ENCODE measurements around the gene PRKCH. TPM values are rescaled to one million over a fixed set of nuclear protein-coding genes. Genes with fewer than 3 reads are reported as not detected.

The PRKCH gene
- total RNA-seq, 4 donors from 2014 or later = 34.5 to 51.3 (median 45.0) TPM

DNA sequence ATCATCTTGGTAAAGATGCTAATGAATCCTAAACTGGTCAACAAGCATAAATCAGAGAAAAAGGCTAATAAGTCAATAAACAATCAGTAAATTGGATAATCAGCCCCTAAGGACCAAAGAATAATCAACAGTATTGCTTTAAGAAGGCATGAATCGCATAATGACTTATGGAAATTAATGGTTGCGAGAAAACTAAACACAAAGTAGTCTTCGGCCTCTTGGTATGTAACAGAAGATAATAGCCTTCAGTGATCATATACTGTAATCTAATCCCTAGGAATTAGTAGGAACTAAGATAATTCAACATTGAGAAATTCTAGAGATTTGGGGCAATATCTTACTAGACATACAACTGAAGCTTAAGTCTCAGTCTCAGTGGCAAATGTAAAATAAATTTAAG is 122.1 kb downstream of the PRKCH start:
- no peak for DNase-seq
- 72 to 74% methylated on average over 3 of the region's 3 CpGs for WGBS, 2 donors
- TF ChIP-seq POLR2A (IDR thresholded peaks at IDR 0.05) = no peak
- TF ChIP-seq, protein P1, sequence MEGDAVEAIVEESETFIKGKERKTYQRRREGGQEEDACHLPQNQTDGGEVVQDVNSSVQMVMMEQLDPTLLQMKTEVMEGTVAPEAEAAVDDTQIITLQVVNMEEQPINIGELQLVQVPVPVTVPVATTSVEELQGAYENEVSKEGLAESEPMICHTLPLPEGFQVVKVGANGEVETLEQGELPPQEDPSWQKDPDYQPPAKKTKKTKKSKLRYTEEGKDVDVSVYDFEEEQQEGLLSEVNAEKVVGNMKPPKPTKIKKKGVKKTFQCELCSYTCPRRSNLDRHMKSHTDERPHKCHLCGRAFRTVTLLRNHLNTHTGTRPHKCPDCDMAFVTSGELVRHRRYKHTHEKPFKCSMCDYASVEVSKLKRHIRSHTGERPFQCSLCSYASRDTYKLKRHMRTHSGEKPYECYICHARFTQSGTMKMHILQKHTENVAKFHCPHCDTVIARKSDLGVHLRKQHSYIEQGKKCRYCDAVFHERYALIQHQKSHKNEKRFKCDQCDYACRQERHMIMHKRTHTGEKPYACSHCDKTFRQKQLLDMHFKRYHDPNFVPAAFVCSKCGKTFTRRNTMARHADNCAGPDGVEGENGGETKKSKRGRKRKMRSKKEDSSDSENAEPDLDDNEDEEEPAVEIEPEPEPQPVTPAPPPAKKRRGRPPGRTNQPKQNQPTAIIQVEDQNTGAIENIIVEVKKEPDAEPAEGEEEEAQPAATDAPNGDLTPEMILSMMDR (IDR thresholded peaks at IDR 0.05) = no peak
- intact Hi-C loops (cut with DNase I) = no loop called here
- H3K4me1 ChIP-seq = peaks cover 13 to 39% (median 19%) of the 10 kb centered on the region in 3 donors
- no peaks in the 10 kb centered on the region for H3K27me3 ChIP-seq
- H3K4me3 ChIP-seq = no peak overlapping the region
- H3K9me3 ChIP-seq = no peaks in the 10 kb centered on the region
- H3K27ac ChIP-seq = no peak overlapping the region
- H3K36me3 ChIP-seq = peaks cover 0 to 18% (median 0%) of the 10 kb centered on the region in 3 donors

DNA sequence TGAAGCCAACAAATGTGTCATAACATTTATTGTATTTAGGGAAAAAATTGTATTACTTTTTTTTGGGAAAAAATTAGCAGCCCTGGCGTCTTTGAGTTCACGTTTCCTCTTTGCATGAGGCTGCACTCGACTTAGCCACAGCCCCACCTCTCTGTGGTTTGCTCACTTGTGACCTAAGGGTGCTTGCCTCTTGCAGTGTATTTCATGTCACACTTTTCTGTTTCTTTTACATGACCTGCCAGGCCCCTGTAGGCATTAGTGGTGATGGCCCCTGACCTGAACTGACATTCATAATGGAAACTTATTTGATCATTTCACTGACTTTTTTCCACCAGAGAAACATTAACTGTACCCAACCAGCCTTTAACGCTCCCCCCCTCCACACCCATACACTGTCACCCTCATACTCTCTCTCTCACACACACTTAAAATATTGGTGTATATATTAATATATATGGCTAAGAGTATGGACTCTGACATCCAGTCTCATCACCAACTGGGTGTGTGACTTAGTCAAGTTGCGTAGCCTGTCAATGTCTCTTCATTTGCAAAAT is 122.9 kb downstream of the PRKCH start:
- TF ChIP-seq, protein P1 (IDR thresholded peaks at IDR 0.05) = no peak
- TF ChIP-seq POLR2A (IDR thresholded peaks at IDR 0.05) = no peak
- Histone ChIP-seq H3K36me3 (peaks cover 0 to 19% (median 0%) of the 10 kb centered on the region in 3 donors), H3K4me1 (peaks cover 7 to 31% (median 11%) of the 10 kb centered on the region in 3 donors), H3K27me3 (no peaks in the 10 kb centered on the region), H3K27ac (no peak overlapping the region), H3K4me3 (no peak overlapping the region), H3K9me3 (no peaks in the 10 kb centered on the region)
- no peak for DNase-seq
- intact Hi-C loops (cut with DNase I) = no loop called here
- WGBS, 2 donors = 50 to 76% methylated on average over 5 of the region's 5 CpGs

DNA sequence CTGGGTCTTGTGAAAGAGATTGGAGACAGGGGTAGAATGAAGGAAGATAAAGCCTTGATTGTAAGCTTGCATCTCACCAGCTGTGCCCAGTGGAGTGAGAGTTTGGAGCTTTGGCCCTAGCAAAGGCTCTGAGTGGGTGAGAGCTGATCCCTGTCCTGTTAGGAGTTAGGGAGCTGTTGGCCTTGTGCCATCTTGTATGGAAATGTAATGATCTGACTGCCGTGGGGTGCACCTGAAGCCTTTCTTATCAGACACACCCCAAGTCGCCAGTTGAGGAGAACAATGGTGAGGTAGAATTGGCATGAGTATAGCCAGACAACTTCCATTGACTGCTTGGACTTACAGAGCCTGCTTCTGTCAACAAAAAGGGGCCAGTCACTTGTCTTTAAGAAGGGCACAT is 130.1 kb downstream of the PRKCH start:
- H3K9me3 ChIP-seq = no peaks in the 10 kb centered on the region
- intact Hi-C loops (cut with DNase I) = loop anchor here (10.0 kb wide), 1 partner anchor 157 kb away; no protein-coding TSS in a partner anchor
- H3K36me3 ChIP-seq = peaks cover 0 to 75% (median 7%) of the 10 kb centered on the region in 3 donors
- DNase-seq = no peak
- H3K4me1 ChIP-seq = peaks cover 0 to 3% (median 0%) of the 10 kb centered on the region in 3 donors
- no peaks in the 10 kb centered on the region for H3K27me3 ChIP-seq
- no peak overlapping the region for H3K4me3 ChIP-seq
- TF ChIP-seq, protein P1 (IDR thresholded peaks at IDR 0.05) = no peak
- TF ChIP-seq POLR2A (IDR thresholded peaks at IDR 0.05) = no peak
- 16% methylated on average over 2 of the region's 2 CpGs; no CpG with 5 or more reads in 1 of the 2 donors for WGBS, 2 donors
- peak overlapping the region in 2 of 4 donors; percentile 7 to 10 for H3K27ac ChIP-seq

DNA sequence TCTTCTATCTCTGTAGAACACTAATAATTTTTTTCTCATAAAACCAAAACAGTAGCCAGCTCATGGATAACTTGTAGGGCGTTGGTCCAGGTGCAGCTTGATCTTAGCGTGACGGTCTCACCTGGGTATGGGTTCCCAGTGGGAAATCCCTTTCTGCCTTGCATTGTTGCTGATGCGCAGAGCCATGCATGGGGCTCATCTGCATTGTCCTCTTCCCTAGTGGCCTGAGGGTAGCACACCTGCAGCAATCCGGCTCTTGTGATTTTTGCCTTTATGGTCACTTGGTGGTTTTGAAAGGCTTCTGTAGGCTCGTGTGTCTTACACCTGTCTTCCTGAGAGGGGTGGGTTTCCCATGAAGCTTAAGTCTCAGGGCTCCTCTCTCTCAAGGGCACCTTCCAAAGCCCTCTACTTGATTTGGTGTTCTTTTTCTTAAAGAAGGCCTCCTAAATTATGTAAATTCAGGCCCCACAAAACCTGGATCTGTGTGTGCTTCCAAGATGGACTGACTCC is 130.6 kb downstream of the PRKCH start:
- intact Hi-C loops (cut with DNase I) = loop anchor here (10.0 kb wide), 1 partner anchor 157 kb away; no protein-coding TSS in a partner anchor
- H3K9me3 ChIP-seq = no peaks in the 10 kb centered on the region
- TF ChIP-seq, protein P1 (IDR thresholded peaks at IDR 0.05) = no peak
- TF ChIP-seq POLR2A (IDR thresholded peaks at IDR 0.05) = no peak
- H3K36me3 ChIP-seq = peaks cover 0 to 74% (median 7%) of the 10 kb centered on the region in 3 donors
- no peaks in the 10 kb centered on the region for H3K27me3 ChIP-seq
- WGBS, 2 donors = 89 to 91% methylated on average over 5 to 6 of the region's 6 CpGs
- H3K4me1 ChIP-seq = peaks cover 0 to 3% (median 0%) of the 10 kb centered on the region in 3 donors
- DNase-seq = no peak
- no peak overlapping the region for H3K4me3 ChIP-seq
- H3K27ac ChIP-seq = peak overlapping the region in 2 of 4 donors; percentile 7 to 10

DNA sequence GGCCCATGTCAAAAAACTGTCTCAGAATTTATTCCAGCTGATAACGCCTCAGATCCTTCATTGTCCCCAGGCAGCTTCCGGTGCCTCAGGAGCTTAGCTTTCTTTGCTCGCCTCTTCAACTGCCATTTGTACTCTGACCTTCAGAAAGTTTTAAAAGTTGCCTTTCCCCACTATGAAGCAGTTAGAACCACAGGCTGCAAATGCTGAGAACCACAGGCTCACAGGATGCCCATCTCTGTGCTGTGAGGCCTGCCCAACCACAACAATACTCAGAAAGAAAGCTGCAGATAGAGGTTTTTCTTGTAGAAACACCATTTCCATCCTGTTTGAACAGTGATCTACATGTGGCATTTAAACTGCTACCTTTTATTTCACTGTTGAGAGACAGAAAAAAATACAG is 131.1 kb downstream of the PRKCH start:
- peaks cover 0 to 76% (median 12%) of the 10 kb centered on the region in 3 donors for H3K36me3 ChIP-seq
- TF ChIP-seq, protein P1 (IDR thresholded peaks at IDR 0.05) = no peak
- no peak for TF ChIP-seq POLR2A (IDR thresholded peaks at IDR 0.05)
- H3K4me1 ChIP-seq = peaks cover 0 to 3% (median 0%) of the 10 kb centered on the region in 3 donors
- no peaks in the 10 kb centered on the region for H3K9me3 ChIP-seq
- H3K27me3 ChIP-seq = no peaks in the 10 kb centered on the region
- peak overlapping the region in 1 of 4 donors; percentile 10 for H3K27ac ChIP-seq
- intact Hi-C loops (cut with DNase I) = loop anchor here (10.0 kb wide), 1 partner anchor 158 kb away; no protein-coding TSS in a partner anchor
- WGBS, 2 donors = 87 to 95% methylated on average over 3 of the region's 3 CpGs
- H3K4me3 ChIP-seq = no peak overlapping the region
- DNase-seq = no peak

Data from esophagus squamous epithelium (tissue), 5 donors.